OCI-LY7 (cell line): Measurements from ENCODE around the gene RIPK1. TPM values are rescaled to one million over a fixed set of nuclear protein-coding genes. Genes with fewer than 3 reads are reported as not detected.
A peak's percentile ranks its signal among the peaks of the same experiment; 100 is the strongest.

Experiments
- BruUV-seq: library from RNA; stranded (reverse); fragments of 400-500 nt; replicated peaks from 2 replicates; lab custom pipeline; 2021; lab: Mats Ljungman, UMichigan
- CTCF ChIA-PET: fragments of 300-600 bp; sonication (Branson Sonifier 250); formaldehyde crosslinking; loops from one replicate; lab custom pipeline; 2022; ENCODE audit warnings: antibody characterized with exemption; ENCODE audit not compliant: unreplicated experiment; lab: Charles Lee
- POLR2A ChIA-PET: fragments of 300-600 bp; sonication (Branson Sonifier 250); formaldehyde crosslinking; loops from one replicate; lab custom pipeline; 2022; ENCODE audit warnings: antibody characterized with exemption; lab: Charles Lee
- DNase-seq: peaks from one replicate; pipeline ENCODE4 v3.0.0-alpha.2; 2015; ENCODE audit warnings: low spot score
- H2AFZ ChIP-seq: fragments of 200-600 bp; sonication (generic), shearing (Covaris generic); 2 replicates; pipeline ENCODE4 v1.6.1; 2014; ENCODE audit warnings: mild to moderate bottlenecking, antibody characterized with exemption, low read length, moderate library complexity
- H3K27ac ChIP-seq: fragments of 200-600 bp; sonication (generic); 2 replicates; pipeline ENCODE4 v1.5.1; 2014; ENCODE audit warnings: mixed run types, low read depth, mild to moderate bottlenecking, moderate library complexity, low read length, inconsistent platforms; ENCODE audit not compliant: poor library complexity, severe bottlenecking
- H3K36me3 ChIP-seq: fragments of 200-600 bp; sonication (generic); 2 replicates; pipeline ENCODE4 v1.6.1; 2014; ENCODE audit warnings: mild to moderate bottlenecking, antibody characterized with exemption, low read length, moderate library complexity, mixed read lengths; ENCODE audit not compliant: insufficient read depth
- H3K4me1 ChIP-seq: fragments of 200-600 bp; sonication (generic); 2 replicates; pipeline ENCODE4 v1.5.1; 2014; ENCODE audit warnings: mild to moderate bottlenecking, low read length; ENCODE audit not compliant: insufficient read depth, poor library complexity, severe bottlenecking
- H3K4me2 ChIP-seq: fragments of 200-600 bp; sonication (generic); 2 replicates; pipeline ENCODE4 v1.6.1; 2014; ENCODE audit warnings: mild to moderate bottlenecking, low read length
- H3K4me3 ChIP-seq: fragments of 200-600 bp; sonication (generic); 2 replicates; pipeline ENCODE4 v1.5.1; 2014; ENCODE audit warnings: mild to moderate bottlenecking, low read depth, low read length; ENCODE audit not compliant: poor library complexity, severe bottlenecking
- H3K79me2 ChIP-seq: fragments of 200-600 bp; sonication (generic); 2 replicates; pipeline ENCODE4 v1.6.1; 2016; ENCODE audit warnings: low read depth, mild to moderate bottlenecking, low read length, moderate library complexity, mixed read lengths; ENCODE audit not compliant: insufficient read depth
- H3K9me2 ChIP-seq: fragments of 200-600 bp; sonication (generic); 2 replicates; pipeline ENCODE4 v1.6.1; 2016; ENCODE audit warnings: mild to moderate bottlenecking, low read length, mixed read lengths; ENCODE audit not compliant: insufficient read depth
- H3K9me3 ChIP-seq: fragments of 200-600 bp; sonication (generic); 2 replicates; pipeline ENCODE4 v1.6.1; 2014; ENCODE audit warnings: mild to moderate bottlenecking, mixed run types, low read length, mixed read lengths
- H4K20me1 ChIP-seq: fragments of 200-600 bp; sonication (generic); 2 replicates; pipeline ENCODE4 v1.6.1; 2014; ENCODE audit warnings: mild to moderate bottlenecking, antibody characterized with exemption, low read length, moderate library complexity, mixed read lengths; ENCODE audit not compliant: insufficient read depth
- CTCF ChIP-seq: fragments of 200-600 bp; sonication (generic); conservative IDR thresholded peaks from 2 replicates; pipeline ENCODE4 v1.5.1; 2014; ENCODE audit warnings: mild to moderate bottlenecking, antibody characterized with exemption, low read length, moderate library complexity, mixed read lengths
- EZH2phosphoT487 ChIP-seq: fragments of 200-600 bp; sonication (generic); IDR thresholded peaks from 2 replicates; pipeline ENCODE4 v1.6.1; 2018; ENCODE audit warnings: low read depth, borderline replicate concordance, mild to moderate bottlenecking, mixed run types, antibody characterized with exemption, low read length, moderate library complexity, mixed read lengths
- intact Hi-C: fragments of 100-400 bp; cut with micrococcal nuclease; formaldehyde crosslinking; loops from one replicate; pipeline ENCODE4 v1.10.0; 2022; ENCODE audit not compliant: unreplicated experiment
- total RNA-seq, 2 experiments: library from RNA; depleted of rRNA in 1 of 2; stranded (reverse); fragments of >200 nt in 1 of 2; shearing (Covaris generic) in 1 of 2; gene quantifications; 2 replicates each; pipeline ENCODE4 v1.2.3, GENCODE V29; 2014 to 2022

Gene RIPK1
- total RNA-seq, 2 experiments from 2014 or later: 7.5 to 8.4 TPM

DNA sequence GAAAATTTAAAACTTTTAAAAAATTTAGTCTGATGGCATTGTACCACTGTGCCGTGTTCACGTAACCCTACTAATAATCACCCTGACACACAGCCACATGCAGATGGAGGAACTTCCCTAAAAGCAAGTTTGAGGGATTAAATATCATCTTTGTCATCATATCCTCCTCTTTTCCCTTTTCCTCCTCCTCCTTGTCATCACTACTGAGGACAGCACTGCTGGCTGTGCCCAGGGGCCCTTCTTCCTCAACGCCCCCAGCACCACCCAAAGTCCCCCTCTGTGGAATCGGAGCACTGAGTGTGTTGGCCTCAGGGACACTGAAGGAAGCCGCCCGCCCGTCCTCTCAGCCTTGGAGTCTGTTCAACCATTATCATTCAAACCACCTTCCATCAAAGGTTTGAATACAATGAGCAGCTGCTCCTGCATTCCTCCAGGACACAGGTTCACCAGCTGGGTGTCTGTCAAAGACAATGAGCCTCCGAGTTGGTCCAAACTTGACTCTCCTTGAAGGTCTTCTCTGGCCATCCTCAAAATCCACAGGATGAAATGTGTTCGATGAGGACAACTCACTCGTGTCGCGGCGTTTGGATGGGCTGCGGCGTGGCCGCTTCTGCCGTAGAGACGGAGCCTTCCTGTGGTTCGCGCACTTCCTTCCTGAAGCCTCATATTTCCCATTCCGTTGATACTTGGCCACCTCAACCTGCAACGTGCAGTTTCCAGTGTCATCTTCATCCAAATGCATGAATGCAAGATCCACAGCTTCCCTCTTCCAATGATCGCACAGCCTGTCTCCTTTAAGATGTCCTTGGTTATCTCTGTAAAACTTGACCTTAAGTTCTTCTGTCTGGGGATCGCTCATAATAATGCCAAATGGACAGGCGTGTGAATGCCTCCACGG lies 45.3 kb upstream of the RIPK1 start:
- DNase-seq: no peak
- Histone ChIP-seq H3K79me2 (peaks cover 10% of the 10 kb centered on the region; the same call in 1 of the 2 replicates), H3K9me2 (no peaks in the 10 kb centered on the region), H3K4me3 (peak overlapping the region; percentile 61), H4K20me1 (no peaks in the 10 kb centered on the region), H3K4me1 (peaks cover 54% of the 10 kb centered on the region), H3K36me3 (peaks cover 8% of the 10 kb centered on the region; the same call in 1 of the 2 replicates), H3K9me3 (no peaks in the 10 kb centered on the region), H3K4me2 (peak overlapping the region; percentile 86), H3K27ac (peak overlapping the region; percentile 95), H2AFZ (peak overlapping the region; percentile 91)
- ChIA-PET POLR2A (interaction anchor here (1.0 kb wide), 1 partner anchor 33 kb away, joined by 4 read pairs; no protein-coding TSS in a partner anchor), CTCF (interaction anchor here (1.0 kb wide), 1 partner anchor 34 kb away, joined by 4 read pairs; no protein-coding TSS in a partner anchor)
- no peak for TF ChIP-seq EZH2phosphoT487
- TF ChIP-seq CTCF: no peak
- BruUV-seq: TSS peak; percentile 76
- intact Hi-C loops: loop anchor here (1.0 kb wide), 1 partner anchor 24 kb away; the partner anchor contains the start of gene NQO2

DNA sequence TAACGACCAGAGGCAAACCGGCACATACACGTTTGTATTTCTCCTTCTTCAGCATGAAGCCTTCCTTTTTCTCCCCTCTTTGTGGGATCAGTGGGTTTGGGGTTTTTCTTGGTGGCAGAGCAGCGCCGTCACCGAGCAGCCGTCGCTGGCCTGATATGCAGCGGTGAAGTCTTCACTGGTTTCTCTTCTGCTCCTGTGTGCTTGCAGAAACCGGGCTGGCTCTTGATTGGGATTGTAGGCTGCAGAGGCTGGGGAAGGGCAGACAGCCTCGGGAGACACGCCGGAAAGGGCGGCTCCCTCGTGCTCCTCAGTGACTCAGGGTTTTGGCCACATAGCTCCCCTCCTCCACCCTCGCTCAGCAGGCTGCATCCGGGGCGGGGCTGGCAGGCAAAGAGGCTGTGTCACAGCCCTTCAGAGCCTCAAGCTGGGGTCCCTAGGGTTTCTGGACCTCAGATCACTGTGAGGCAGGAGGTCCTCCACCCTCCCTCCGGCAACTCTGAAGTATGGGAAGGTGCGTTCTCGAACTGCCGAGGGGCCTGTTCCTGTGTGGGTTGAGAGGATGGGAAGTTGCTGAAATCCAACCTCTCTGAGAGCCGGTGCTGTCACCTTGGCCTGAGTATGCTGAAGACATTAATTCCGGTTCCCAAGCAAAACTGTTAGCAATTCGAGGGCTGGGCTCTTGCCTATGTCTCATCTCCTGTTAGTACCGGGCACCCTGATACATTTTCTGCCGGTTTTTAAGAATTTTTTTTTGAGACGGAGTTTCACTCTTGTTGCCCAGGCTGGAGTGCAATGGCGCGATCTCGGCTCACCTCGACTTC lies 44.4 kb upstream of the RIPK1 start:
- TF ChIP-seq CTCF (no peak), EZH2phosphoT487 (no peak)
- peak; percentile 88 for DNase-seq
- Histone ChIP-seq H3K9me2 (no peaks in the 10 kb centered on the region), H3K27ac (peak overlapping the region; percentile 95), H2AFZ (peak overlapping the region; percentile 91), H4K20me1 (no peaks in the 10 kb centered on the region), H3K4me2 (peak overlapping the region; percentile 86), H3K36me3 (peaks cover 8% of the 10 kb centered on the region; the same call in 1 of the 2 replicates), H3K4me3 (peak overlapping the region; percentile 61), H3K79me2 (peaks cover 10% of the 10 kb centered on the region; the same call in 1 of the 2 replicates), H3K9me3 (no peaks in the 10 kb centered on the region), H3K4me1 (peaks cover 62% of the 10 kb centered on the region)
- ChIA-PET POLR2A (interaction anchor here (1.0 to 1.3 kb wide), 3 partner anchors 23 to 34 kb away, joined by 4 to 7 read pairs (median 5); no protein-coding TSS in a partner anchor), CTCF (interaction anchor here (1.0 kb wide), 1 partner anchor 35 kb away, joined by 4 read pairs; no protein-coding TSS in a partner anchor)
- TSS peak; percentile 65 for BruUV-seq
- intact Hi-C loops: loop anchor here (1.0 kb wide), 1 partner anchor 25 kb away; the partner anchor contains the start of gene NQO2
